T-helper 1 cell treated with Interleukin-12 subunit alpha and Interleukin-12 subunit beta and Interleukin-4 antibody, amounts not matched to agents 30 ng/mL and 1 ng/mL, for 36 hours (primary cell): ENCODE measurements around the gene HOXB2. TPM values are rescaled to one million over a fixed set of nuclear protein-coding genes. Genes with fewer than 3 reads are reported as not detected.

Experiments used
- intact Hi-C: fragments of 100-400 bp; cut with micrococcal nuclease; formaldehyde crosslinking; loops from one replicate; pipeline ENCODE4 v1.15.1; 2024
- total RNA-seq: library from RNA; stranded (reverse); gene quantifications from 2 replicates; pipeline ENCODE4 v1.2.3, GENCODE V29; 2022

HOXB2 gene
- total RNA-seq, 1 donor from 2014 or later: 37.5 TPM

DNA sequence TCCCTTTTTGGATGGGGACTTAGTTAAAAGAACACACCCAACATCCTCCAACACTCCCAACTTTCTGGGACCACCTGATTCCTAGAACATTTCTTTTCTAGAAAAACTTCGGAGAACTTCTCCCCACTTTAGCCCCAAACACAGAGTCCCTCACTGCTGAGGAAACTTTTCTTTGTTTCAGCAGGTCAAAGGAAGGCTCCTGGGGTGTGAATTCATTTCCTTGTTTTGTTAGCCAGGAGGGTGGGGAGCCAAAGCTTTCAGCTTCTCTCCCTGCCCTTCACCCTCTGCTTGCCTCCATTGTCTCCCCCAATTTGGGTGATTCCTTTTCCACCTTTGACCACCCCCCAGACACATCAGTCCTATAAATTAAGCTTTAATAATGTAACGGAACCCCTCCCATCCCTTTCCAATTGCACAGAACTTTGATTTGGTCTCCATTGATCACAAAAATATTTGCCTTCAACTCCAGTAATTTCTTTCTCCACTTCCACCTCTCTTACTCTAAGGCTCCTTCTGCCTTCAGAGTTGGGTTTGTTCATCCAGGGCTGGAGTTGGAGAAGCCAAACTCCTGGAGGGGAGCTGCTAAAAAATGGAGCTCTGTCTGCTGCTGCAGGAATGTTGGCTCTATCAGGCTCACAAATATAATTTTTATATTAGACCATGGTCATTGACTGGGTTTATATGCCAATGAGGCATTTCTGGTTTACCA lies 22.9 kb upstream of the HOXB2 start:
- intact Hi-C loops: no loop called here

DNA sequence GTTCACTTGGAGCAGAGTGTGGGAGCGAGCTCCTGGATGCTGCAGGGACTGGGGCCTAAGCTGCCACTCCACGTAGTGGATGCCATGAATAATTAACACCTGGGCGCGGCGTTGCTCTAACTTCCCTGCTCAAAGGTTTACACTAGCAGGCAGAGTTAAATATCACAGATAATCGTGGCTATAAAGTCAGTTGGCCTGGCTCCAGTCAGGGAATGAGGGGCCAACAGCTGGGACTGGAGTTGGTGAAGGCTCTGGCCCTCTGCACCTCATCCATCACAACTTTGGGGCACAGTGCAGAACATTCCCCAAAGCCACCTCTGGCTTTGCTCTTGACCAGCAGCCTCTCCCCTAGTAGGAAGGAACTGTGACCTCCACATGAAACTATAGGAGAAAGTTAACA lies 22.3 kb upstream of the HOXB2 start:
- intact Hi-C loops: no loop called here

DNA sequence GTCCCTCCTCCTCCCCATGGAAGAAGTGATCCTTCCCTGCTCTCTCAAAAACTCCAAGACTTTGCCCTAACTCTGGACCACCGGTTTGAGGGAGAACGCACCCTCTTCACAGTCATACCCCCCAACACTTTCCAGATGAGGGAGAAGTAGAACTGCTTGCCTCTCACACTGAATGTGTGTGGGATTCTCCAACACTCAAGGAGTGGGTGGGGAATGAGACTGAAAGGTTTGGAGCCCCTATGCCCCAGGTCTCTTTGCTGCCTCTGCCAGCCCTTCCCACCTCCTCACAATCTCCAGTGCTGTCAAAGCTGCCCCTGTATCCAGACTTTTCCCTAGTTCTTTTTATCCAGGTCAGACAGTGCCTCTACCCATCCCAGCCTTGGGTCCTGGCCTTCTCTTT lies 21.8 kb upstream of the HOXB2 start:
- intact Hi-C loops: no loop called here

DNA sequence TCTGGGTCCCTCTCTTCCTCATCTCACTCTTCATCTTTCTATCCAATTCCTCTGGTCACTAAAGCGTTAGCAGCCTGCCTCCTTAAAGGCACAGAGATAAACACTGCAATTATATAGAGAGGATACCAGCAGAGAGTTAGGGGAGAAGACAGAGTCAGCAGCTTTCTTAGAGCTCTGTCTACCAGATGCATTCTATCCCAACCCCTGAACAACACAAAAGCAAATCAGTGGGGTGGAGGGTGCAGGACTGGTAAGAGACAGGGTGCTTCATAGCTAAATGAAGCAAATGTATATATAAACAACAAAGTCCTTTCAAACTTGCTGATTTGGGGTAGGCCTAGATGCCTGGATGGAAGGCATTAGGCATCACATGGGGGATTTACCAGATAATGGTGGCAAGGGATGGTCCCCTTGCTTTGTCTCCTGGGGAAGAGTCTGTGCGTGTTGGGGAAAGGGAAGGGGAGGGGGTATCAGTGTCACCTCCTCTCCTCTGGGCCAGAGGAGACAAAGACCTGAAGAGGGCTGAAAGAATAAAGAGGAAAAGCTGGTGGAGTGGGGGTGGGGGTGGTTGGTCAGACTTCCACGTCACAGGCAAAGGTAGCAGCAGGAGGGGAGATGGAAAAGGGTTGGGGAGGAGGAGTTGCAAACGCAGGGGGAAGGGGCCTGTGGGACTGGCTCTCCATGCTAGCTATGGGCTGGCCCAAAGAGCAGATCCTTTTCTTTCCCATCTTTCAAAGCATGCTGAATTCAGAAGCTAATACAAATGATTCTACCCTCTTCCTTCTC lies 21.2 kb upstream of the HOXB2 start:
- intact Hi-C loops: no loop called here

DNA sequence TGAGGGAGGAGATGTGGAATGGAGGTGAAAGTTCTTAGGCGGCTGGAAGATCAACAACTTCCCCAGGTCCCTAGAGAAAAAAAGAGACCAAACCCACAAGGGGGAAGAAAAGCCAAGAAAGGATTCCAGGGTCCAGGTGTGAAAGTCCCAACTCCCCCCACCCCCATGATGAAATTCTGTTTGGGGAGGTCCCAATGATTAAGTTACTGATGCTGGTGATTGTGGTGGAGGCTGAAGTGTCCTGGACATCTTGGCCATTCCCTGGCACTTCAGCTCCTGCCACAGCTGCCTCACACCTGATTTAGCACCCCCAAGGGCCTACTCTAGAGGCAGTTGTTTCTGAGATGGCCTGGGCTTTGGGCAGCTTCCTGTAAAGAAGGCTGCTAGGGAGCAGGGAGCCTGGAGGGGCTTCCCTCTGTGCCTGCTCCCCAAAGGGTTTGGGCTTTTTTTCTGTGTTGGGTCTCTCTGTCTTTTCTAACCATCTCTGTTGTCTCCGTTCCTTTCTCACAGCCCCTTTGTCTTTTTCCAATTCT lies 20.2 kb upstream of the HOXB2 start:
- intact Hi-C loops: no loop called here

DNA sequence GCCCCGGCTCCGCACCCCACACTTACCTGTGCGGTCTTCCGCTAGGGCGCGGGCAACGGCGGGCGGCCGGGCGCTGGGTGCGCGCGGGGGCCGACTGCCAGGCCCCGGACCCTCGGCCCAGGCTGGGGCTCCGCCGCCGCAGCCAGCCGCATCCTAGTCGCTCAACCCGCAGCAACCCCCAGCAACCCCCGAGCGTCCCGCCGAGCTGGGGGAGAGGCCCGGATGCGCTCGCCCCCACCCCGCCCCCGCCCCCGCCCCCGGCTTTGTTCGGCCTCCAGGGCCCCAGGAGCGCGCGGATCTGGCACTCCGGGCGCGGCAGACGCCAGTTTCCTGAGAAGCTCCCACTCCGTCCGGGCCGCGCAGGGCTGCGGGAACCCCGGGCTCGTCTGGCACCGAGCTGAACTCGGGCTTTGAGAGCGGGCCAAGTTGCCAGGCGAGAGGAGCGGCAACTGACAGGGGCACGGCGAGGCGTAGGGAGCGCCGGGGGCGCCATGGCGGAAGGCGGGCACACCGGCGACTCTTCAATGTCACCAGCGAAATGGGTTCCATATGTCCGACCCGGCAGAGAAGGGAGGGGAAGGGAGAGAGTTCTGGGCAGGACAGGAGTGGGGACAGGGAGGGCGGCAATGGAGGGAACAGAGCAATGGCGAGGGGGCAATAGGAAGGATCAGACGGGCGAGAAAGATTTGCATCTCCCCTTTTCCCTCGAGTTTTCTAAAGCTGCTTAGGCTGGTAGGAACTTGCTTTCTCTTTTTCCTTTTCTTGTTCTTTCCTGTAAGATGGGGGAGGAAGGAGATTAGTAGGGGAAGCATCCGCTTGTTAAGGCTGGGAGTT lies 19.5 kb upstream of the HOXB2 start:
- intact Hi-C loops: no loop called here

DNA sequence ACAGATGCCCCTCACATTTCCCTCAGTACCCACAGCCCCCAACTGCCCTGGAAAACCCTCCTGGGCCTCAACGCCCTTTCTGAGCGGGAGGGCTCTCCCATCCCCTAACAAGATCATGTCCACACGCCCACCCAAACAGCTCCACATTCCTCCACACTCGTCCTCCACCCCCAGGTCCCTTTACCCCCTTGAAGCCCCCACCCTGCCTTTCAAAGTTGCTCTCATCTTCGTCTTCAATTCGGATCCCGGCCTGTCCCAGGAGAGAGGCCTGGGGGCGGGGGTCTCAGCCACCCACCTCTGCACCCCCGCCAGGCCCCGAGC lies 18.9 kb upstream of the HOXB2 start:
- intact Hi-C loops: no loop called here

DNA sequence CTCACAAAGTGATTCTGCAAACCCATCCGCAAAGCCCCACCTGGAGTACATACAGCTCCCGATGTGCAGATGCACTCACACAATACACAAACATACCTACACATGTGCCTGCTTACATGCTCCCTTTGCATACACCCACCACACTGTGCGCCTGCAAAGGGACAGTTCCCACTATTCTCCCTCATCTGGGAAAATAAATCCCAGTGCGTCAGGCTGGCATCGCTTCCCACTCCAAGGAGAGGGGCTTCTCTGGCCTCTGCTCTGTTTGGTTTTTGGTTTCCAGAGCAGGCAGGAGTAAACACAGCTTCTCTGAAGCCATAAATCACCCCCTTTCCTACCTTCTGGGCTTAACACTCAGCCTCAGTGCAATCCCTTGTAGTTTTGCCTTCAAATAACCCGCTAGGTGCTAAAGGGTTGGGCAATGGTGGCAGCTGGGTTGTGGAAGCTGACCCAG lies 18.5 kb upstream of the HOXB2 start:
- intact Hi-C loops: no loop called here

DNA sequence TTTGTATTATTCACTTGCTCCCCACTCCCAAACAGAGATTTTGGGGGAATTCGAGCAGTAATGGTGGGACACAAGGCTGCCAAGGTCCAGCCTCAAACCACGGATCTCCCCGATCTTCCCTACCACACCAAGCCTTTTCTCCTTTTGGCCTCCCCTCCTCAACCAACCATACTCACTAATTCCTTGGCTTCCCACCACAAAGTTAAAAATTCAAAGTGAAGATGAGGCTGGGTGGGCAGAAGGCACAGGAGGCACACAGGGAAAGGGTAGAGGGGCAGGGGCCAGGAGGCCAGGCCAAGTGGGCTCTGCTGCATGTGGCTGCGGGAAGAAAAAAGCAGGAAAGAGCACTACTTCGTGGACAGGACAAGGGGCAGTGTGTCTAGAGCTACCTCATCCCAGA lies 18.0 kb upstream of the HOXB2 start:
- intact Hi-C loops: no loop called here

DNA sequence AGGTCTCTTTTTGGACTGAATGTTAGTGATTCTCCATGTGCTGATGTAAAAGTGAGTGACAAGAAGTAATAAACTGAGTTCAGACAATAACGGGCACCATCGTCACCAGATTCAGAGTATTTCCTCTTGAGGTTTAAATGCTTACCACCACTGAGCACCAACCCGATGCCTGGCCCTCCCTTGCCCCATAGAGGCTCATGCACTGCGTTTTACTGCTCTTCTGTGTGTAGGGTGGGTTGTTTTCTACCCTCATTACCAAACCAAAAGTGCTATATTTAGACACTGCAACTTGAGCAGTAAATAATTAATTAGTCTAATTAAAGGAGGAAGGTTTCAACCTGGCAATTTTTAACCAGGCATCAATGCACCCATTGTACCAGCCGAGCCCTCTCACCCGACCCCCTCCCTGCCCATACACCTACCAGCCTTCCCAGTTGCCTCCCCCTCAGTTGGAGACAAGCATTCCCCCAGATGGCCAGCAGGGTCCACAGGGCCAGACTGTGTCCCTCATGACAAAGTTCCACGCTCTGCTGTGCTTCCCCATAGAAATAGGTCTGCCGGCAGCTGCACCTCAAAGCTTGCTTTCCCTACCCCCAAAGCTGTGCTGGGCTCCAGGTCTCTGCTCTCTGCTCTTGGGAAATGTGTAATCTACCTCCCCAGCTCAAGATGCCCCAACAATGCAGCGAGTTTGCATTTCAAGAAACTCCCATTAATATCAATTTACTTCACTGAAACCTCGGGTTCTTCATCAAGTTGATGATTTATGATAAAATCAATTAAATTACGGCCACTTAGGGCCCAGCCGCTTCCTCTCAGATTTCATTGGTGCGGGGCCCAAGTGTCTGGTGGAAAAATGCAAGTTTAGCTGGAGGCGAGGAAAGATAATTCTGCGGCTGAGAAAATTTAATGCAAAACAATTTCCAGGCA lies 17.2 kb upstream of the HOXB2 start:
- intact Hi-C loops: no loop called here

DNA sequence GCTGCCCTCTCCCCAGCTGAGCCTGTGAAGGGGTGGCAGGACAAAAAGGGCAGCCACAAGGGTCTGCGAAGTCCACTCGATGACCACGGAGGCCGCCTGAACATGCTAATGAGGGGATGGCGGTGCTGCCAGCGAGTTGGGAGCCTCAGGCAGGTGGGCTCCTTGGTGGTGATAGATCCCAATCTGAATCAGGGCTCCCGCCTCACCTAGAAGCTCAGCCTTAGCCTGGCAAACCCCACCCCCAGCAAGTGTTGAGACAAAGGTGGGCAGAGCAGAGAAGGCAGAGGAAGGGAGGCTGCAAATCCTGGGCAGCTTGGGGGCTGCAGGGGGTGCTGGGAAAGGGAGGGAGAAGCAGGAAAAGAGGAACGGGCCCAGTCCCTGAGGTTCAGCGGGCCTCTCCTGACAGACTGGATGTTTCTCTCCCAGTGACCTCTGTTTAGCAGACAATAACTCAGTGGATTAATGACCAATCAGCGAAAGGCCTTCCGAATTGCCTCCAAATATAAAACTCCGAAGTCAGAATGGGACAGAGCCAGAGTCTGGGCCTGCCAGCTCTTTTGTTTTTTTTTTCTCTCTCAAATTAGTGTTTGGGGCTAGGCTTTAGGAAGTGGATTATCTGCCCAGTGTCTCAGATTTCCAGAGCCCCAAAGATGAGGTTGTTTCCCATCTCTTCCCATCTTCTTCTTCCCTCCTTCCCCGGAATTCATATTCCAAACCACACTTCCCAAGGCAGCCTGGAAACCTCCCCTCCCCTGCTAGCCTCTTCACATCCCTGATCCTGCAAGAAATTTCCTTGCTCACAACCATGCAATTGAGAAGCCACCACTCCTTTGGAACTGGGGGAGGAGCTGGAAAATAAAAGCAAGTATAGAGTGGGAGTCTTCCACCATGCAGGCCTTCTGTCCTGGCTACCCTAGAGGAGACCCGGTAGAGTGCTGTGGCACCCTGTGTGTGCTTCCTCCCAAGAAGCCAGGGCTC lies 15.2 kb upstream of the HOXB2 start:
- intact Hi-C loops: no loop called here

DNA sequence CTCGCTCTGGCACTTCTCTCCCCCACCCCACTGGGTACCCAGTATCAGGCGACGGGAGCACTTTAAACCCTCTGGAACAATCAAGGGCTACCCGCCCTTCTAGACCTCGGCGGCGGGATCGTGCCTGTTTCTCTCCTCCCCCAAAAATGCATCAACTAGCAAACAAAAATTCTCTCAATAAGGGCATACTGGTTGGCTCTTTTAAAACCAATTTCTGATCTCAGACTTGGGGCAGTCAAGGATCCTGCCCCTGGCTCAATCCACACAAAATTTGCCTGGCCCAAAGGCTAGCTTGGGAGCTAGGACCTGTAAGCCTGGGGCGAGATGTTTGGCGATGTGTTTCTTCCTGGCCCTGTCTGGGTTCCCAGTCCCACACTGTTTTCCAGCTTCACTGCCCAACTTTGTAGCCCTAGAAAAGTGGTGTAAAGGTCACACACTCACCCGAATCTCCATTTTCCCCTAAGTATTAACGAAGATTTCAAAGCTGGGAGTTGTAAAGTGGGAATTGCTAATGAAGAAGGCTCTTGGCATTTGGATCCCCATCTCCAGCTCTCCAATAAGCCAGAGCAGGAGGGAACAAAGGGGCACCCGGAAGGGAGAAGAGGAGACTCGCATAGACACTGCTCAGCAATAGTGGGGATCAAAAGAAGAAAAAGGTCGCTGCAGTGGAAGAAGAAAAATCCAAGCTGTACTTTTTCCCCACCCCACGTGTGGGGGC lies 14.4 kb upstream of the HOXB2 start:
- intact Hi-C loops: no loop called here

DNA sequence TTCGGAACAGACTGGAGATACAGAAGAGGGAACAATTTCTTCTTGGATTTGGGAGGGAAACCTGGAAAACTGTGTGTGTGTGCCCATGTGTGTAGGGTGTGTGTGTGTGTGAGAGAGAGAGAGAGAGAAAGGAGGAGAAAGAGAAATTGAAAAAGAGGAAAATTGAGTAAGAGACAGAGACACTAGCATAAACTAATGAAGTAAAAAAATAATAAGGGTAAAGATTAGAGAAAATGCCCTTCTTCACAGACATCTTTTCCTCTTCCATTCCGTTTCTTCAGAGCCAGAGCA lies 13.9 kb upstream of the HOXB2 start:
- intact Hi-C loops: no loop called here

DNA sequence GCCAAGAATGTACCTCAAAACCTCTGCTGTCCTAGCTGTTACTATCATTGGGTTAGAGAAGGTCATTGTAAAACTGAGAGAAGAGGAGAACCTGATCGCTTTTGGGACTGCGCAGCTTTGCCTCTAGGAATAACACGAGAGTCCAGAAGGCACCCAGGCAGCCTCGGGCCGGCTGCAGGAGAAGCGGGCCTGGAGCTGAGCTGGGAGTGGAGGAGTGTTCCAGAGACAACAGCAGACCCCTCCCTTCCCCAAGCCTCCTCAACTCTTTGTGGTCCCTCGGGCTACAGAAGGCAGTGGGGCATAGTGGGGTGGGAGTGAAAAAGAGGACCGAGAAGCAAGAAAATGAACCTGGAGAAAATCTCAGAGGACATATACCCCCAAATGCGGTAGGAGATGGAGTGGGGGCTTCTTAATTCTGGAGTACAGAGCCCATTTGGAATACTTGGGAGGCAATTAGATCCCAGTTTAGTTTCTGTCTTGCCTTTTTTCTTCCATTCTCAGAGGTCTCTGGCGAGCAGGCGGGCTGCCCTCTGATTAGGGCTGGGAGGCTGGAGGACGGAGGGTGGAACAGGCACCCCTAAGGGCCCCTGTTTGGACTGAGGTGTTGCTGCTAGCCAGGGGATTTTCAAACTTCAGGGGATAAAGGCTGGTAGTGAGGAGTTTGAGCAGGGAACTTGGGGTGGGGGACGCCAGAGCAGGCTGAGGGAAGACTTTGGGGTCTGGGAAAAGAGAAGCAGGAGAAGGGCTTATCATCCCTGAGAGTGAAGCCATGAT lies 13.3 kb upstream of the HOXB2 start:
- intact Hi-C loops: no loop called here

DNA sequence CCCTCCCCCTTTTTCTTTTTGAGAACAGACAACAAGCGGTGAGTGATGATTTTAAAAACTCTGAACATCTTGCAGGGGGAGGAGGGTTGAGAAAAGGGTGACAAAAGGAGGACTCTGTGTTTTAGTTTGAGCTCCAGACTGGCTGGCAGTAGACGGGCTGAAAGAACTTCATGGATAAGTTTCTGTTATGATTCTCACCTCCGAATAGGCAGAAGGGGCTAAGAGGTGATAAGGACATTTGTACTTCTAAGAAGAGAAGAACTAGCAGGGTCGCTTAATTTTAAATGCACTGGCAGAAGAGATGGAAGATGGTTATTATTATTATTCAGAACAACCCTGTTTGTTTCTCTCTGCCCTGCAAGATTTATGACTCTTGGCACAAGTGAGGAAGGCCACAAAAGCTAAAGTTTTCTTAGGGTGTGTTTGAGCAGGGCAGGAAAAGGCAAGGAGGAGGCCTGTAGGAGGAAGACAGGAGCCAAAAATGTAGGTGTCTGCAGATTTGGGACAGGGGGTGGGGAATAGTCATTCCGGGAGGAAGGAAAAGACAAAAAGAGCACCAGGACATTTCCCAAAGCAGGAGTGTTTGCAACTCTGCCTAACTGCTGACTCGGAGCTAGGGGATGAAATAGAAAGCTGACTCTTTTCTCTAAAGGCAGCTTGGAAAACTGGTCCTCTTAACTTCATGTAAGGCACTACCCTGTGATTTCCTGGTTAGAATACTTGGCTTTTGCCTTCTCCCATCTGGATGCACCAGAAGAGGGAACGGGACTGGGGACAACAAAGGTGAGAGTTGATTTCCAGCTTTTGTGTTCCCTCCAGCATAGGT lies 11.9 kb upstream of the HOXB2 start:
- intact Hi-C loops: no loop called here

DNA sequence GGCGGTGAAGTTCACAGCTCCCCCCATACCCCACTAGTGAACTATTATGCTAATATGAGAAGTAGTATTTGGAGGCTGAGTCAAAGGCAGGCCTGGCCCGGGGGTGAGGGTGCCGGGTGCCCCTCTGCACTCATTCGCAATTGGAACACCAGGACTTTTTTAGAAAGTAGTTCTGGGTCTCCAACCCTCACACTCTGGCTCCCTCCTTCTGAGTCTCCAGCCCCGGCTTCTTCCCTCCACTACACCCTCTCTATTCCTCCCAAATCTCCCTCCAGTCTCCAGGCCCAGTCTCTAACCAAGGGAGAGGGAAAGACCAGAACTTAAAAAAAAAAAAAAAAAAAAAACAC lies 11.3 kb upstream of the HOXB2 start:
- intact Hi-C loops: no loop called here
